ENCODE results near the gene KIR2DL1. TPM values are rescaled to one million over a fixed set of nuclear protein-coding genes. Genes with fewer than 3 reads are reported as not detected.
A peak's percentile ranks its signal among the peaks of the same experiment; 100 is the strongest.
"Not testable (repeated sequence)": the region's sequence is repeated elsewhere in the genome, so short reads cannot be mapped to it uniquely, and the experiment has no call there.

KIR2DL1 gene
- polyA plus RNA-seq, 3 donors: not detected

- H3K27me3 ChIP-seq (ENCODE audit: control insufficient read depth in 2 of 2, insufficient read depth in 2 of 2, low read length in 2 of 2); H3K4me2 ChIP-seq (replicated peaks; ENCODE audit: extremely low read depth, low read length, poor library complexity, severe bottlenecking); H2AFZ ChIP-seq (ENCODE audit: insufficient read depth, low read depth, low read length, poor library complexity, severe bottlenecking); H3K4me1 ChIP-seq (ENCODE audit: control insufficient read depth in 1 of 2, insufficient read depth in 2 of 2, low read length in 2 of 2); H3K36me3 ChIP-seq (replicated peaks in 1 of 2; ENCODE audit: control insufficient read depth in 1 of 2, insufficient read depth in 2 of 2, low read length in 2 of 2); H3K4me3 Mint-ChIP-seq; H3K9ac ChIP-seq (ENCODE audit: insufficient read depth, low read length, poor library complexity, severe bottlenecking); H3K9me3 ChIP-seq (replicated peaks in 1 of 2; ENCODE audit: control insufficient read depth in 1 of 2, insufficient read depth in 1 of 2, low read length in 2 of 2); DNase-seq; H4K20me1 ChIP-seq (ENCODE audit: insufficient read depth, low read length); H3K36me3 Mint-ChIP-seq; H3K4me1 Mint-ChIP-seq; H3K9me3 Mint-ChIP-seq; H3K4me3 ChIP-seq (replicated peaks in 1 of 3; ENCODE audit: low read depth in 2 of 3, low read length in 3 of 3); H3K79me2 ChIP-seq (ENCODE audit: insufficient read depth, low read length); H3K27ac ChIP-seq (ENCODE audit: low read depth in 1 of 2, low read length in 2 of 2): not testable (repeated sequence)
- WGBS (ENCODE audit: insufficient coverage): 90% methylated on average over 6 of the region's 15 CpGs
- Mint-ChIP-seq H3K27ac (peak overlapping the region in 1 of 7 donors; percentile 6), H3K27me3 (ENCODE audit: low read depth in 3 of 3) (peaks cover 5 to 18% (median 12%) of the 10 kb centered on the region in 3 donors)
- intact Hi-C loops (cut with micrococcal nuclease): loop anchor here in 1 of 2 donors (10.0 kb wide), 1 partner anchor 246 kb away; no protein-coding TSS in a partner anchor
Measured at GRCh38 chr19:54771018-54771960, 1.7 kb downstream of the KIR2DL1 start.

- not testable (repeated sequence) for H3K9ac ChIP-seq (ENCODE audit: insufficient read depth, low read length, poor library complexity, severe bottlenecking); H2AFZ ChIP-seq (ENCODE audit: insufficient read depth, low read depth, low read length, poor library complexity, severe bottlenecking); H3K27ac ChIP-seq (ENCODE audit: low read depth in 1 of 2, low read length in 2 of 2); H3K9me3 Mint-ChIP-seq; H3K36me3 Mint-ChIP-seq; DNase-seq; H3K79me2 ChIP-seq (ENCODE audit: insufficient read depth, low read length); H3K4me1 Mint-ChIP-seq; H3K4me2 ChIP-seq (replicated peaks; ENCODE audit: extremely low read depth, low read length, poor library complexity, severe bottlenecking); H4K20me1 ChIP-seq (ENCODE audit: insufficient read depth, low read length); H3K9me3 ChIP-seq (replicated peaks in 1 of 2; ENCODE audit: control insufficient read depth in 1 of 2, insufficient read depth in 1 of 2, low read length in 2 of 2); H3K4me3 ChIP-seq (replicated peaks in 1 of 3; ENCODE audit: low read depth in 2 of 3, low read length in 3 of 3); H3K4me1 ChIP-seq (ENCODE audit: control insufficient read depth in 1 of 2, insufficient read depth in 2 of 2, low read length in 2 of 2); H3K4me3 Mint-ChIP-seq; H3K27me3 ChIP-seq (ENCODE audit: control insufficient read depth in 2 of 2, insufficient read depth in 2 of 2, low read length in 2 of 2); H3K36me3 ChIP-seq (replicated peaks in 1 of 2; ENCODE audit: control insufficient read depth in 1 of 2, insufficient read depth in 2 of 2, low read length in 2 of 2)
- intact Hi-C loops (cut with micrococcal nuclease): loop anchor here in 1 of 2 donors (10.0 kb wide), 1 partner anchor 248 kb away; no protein-coding TSS in a partner anchor
- WGBS (ENCODE audit: insufficient coverage): 50% methylated on average over 1 of the region's 2 CpGs
- peaks cover 8 to 18% (median 10%) of the 10 kb centered on the region in 3 donors for H3K27me3 Mint-ChIP-seq (ENCODE audit: low read depth in 3 of 3)
- peak overlapping the region in 1 of 7 donors; percentile 37 for H3K27ac Mint-ChIP-seq
Measured at GRCh38 chr19:54772666-54773065, 3.1 kb downstream of the KIR2DL1 start.

- H3K36me3 ChIP-seq (replicated peaks in 1 of 2; ENCODE audit: control insufficient read depth in 1 of 2, insufficient read depth in 2 of 2, low read length in 2 of 2); DNase-seq; H3K4me3 Mint-ChIP-seq; H3K79me2 ChIP-seq (ENCODE audit: insufficient read depth, low read length); H3K4me2 ChIP-seq (replicated peaks; ENCODE audit: extremely low read depth, low read length, poor library complexity, severe bottlenecking); H3K27me3 ChIP-seq (ENCODE audit: control insufficient read depth in 2 of 2, insufficient read depth in 2 of 2, low read length in 2 of 2); H3K9ac ChIP-seq (ENCODE audit: insufficient read depth, low read length, poor library complexity, severe bottlenecking); H3K27ac ChIP-seq (ENCODE audit: low read depth in 1 of 2, low read length in 2 of 2); H2AFZ ChIP-seq (ENCODE audit: insufficient read depth, low read depth, low read length, poor library complexity, severe bottlenecking); H3K9me3 Mint-ChIP-seq; H3K36me3 Mint-ChIP-seq; H3K27ac Mint-ChIP-seq; H3K9me3 ChIP-seq (replicated peaks in 1 of 2; ENCODE audit: control insufficient read depth in 1 of 2, insufficient read depth in 1 of 2, low read length in 2 of 2); H4K20me1 ChIP-seq (ENCODE audit: insufficient read depth, low read length); H3K4me3 ChIP-seq (replicated peaks in 1 of 3; ENCODE audit: low read depth in 2 of 3, low read length in 3 of 3): not testable (repeated sequence)
- intact Hi-C loops (cut with micrococcal nuclease): loop anchor here in 1 of 2 donors (10.0 kb wide), 1 partner anchor 250 kb away; no protein-coding TSS in a partner anchor
- Mint-ChIP-seq H3K4me1 (peaks cover 14% of the 10 kb centered on the region), H3K27me3 (ENCODE audit: low read depth in 3 of 3) (peaks cover 10 to 18% (median 13%) of the 10 kb centered on the region in 3 donors)
- H3K4me1 ChIP-seq (ENCODE audit: control insufficient read depth in 1 of 2, insufficient read depth in 2 of 2, low read length in 2 of 2): peaks cover 0 to 11% of the 10 kb centered on the region in 2 donors
- 91% methylated on average over 9 of the region's 12 CpGs for WGBS (ENCODE audit: insufficient coverage)
Measured at GRCh38 chr19:54775095-54775815, 5.7 kb downstream of the KIR2DL1 start.

- not testable (repeated sequence) for H3K27ac ChIP-seq (ENCODE audit: low read depth in 1 of 2, low read length in 2 of 2); H2AFZ ChIP-seq (ENCODE audit: insufficient read depth, low read depth, low read length, poor library complexity, severe bottlenecking); H3K4me3 Mint-ChIP-seq; H3K27me3 ChIP-seq (ENCODE audit: control insufficient read depth in 2 of 2, insufficient read depth in 2 of 2, low read length in 2 of 2); H3K9ac ChIP-seq (ENCODE audit: insufficient read depth, low read length, poor library complexity, severe bottlenecking); H4K20me1 ChIP-seq (ENCODE audit: insufficient read depth, low read length); H3K9me3 ChIP-seq (replicated peaks in 1 of 2; ENCODE audit: control insufficient read depth in 1 of 2, insufficient read depth in 1 of 2, low read length in 2 of 2); DNase-seq; H3K4me2 ChIP-seq (replicated peaks; ENCODE audit: extremely low read depth, low read length, poor library complexity, severe bottlenecking); H3K9me3 Mint-ChIP-seq; H3K36me3 Mint-ChIP-seq; H3K4me3 ChIP-seq (replicated peaks in 1 of 3; ENCODE audit: low read depth in 2 of 3, low read length in 3 of 3); H3K27ac Mint-ChIP-seq; H3K36me3 ChIP-seq (replicated peaks in 1 of 2; ENCODE audit: control insufficient read depth in 1 of 2, insufficient read depth in 2 of 2, low read length in 2 of 2); H3K79me2 ChIP-seq (ENCODE audit: insufficient read depth, low read length)
- 92% methylated on average over 2 of the region's 8 CpGs for WGBS (ENCODE audit: insufficient coverage)
- peaks cover 11 to 20% (median 13%) of the 10 kb centered on the region in 3 donors for H3K27me3 Mint-ChIP-seq (ENCODE audit: low read depth in 3 of 3)
- H3K4me1 Mint-ChIP-seq: peaks cover 14% of the 10 kb centered on the region
- intact Hi-C loops (cut with micrococcal nuclease): loop anchor here in 1 of 2 donors (10.0 kb wide), 1 partner anchor 251 kb away; no protein-coding TSS in a partner anchor
- H3K4me1 ChIP-seq (ENCODE audit: control insufficient read depth in 1 of 2, insufficient read depth in 2 of 2, low read length in 2 of 2): peaks cover 0 to 11% of the 10 kb centered on the region in 2 donors
Measured at GRCh38 chr19:54775830-54776229, 6.2 kb downstream of the KIR2DL1 start.
